Endothelial cell of umbilical vein (primary cell): ENCODE data around the gene POLRMT. TPM values are rescaled to one million over a fixed set of nuclear protein-coding genes. Genes with fewer than 3 reads are reported as not detected.

Source experiments
- BruUV-seq: library from RNA; stranded (reverse); fragments of 400-500 nt; replicated peaks from 2 replicates; lab custom pipeline; 2021; lab: Mats Ljungman, UMichigan
- CTCF ChIA-PET: fragments of 300-600, 350-600 bp; sonication (Branson Sonifier 250); formaldehyde crosslinking; loops from one replicate; lab custom pipeline; 2021; ENCODE audit warnings: antibody characterized with exemption, inconsistent platforms; lab: Charles Lee
- POLR2A ChIA-PET: fragments of 300-600, 350-600 bp; sonication (Branson Sonifier 250); formaldehyde crosslinking; loops from one replicate; lab custom pipeline; 2021; ENCODE audit warnings: antibody characterized with exemption, inconsistent platforms; lab: Charles Lee
- DNase-seq: peaks from one replicate; pipeline ENCODE4 v3.0.0-alpha.2; 2011; ENCODE audit warnings: low read depth, low spot score
- FAIRE-seq: peaks from 2 replicates; lab custom pipeline; 2011; peaks lifted over from hg19 to GRCh38; lab: Jason Lieb, UNC
- H2AFZ ChIP-seq: 2 replicates; pipeline ENCODE4 v1.6.0; 2012; ENCODE audit warnings: low read depth, low read length, control low read depth, inconsistent platforms
- H3K27ac ChIP-seq: 2 replicates; pipeline ENCODE4 v1.5.1; 2011; ENCODE audit warnings: low read depth, mild to moderate bottlenecking, control low read depth, low read length, moderate library complexity; ENCODE audit not compliant: insufficient read depth
- H3K27me3 ChIP-seq, 2 experiments: 2 replicates each; pipeline versions ENCODE4 v1.6.0 to v1.6.1; 2011; ENCODE audit warnings: low read length in 2 of 2, mixed read lengths in 1 of 2; ENCODE audit not compliant: control insufficient read depth in 2 of 2, insufficient read depth in 2 of 2
- H3K36me3 ChIP-seq, 2 experiments: 2 replicates in 1 of 2; 3 replicates in 1 of 2; pipeline ENCODE4 v1.5.1; 2011; ENCODE audit warnings: low read length in 2 of 2, mild to moderate bottlenecking in 1 of 2, moderate library complexity in 1 of 2; ENCODE audit not compliant: control insufficient read depth in 2 of 2, insufficient read depth in 2 of 2; ENCODE audit errors: extremely low read depth in 1 of 2
- H3K4me1 ChIP-seq: 3 replicates; pipeline ENCODE4 v1.5.1; 2011; ENCODE audit warnings: mild to moderate bottlenecking, low read length; ENCODE audit not compliant: control insufficient read depth, insufficient read depth; ENCODE audit errors: extremely low read depth
- H3K4me2 ChIP-seq: 2 replicates; pipeline ENCODE4 v1.6.1; 2011; ENCODE audit warnings: low read length, control low read depth, mixed read lengths; ENCODE audit not compliant: insufficient read depth
- H3K4me3 ChIP-seq, 3 experiments: fragments of 200-600 bp in 1 of 3; sonication (generic), shearing (Covaris generic) in 1 of 3; replicated peaks in 1 of 3; 2 replicates each; pipeline ENCODE4 v1.5.1; 2011 to 2016; ENCODE audit warnings: control low read depth in 3 of 3, low read length in 3 of 3, mild to moderate bottlenecking in 2 of 3, inconsistent platforms in 1 of 3, low read depth in 1 of 3, moderate library complexity in 1 of 3; ENCODE audit not compliant: insufficient read depth in 1 of 3
- H3K79me2 ChIP-seq: 2 replicates; pipeline ENCODE4 v1.6.0; 2012; ENCODE audit warnings: low read length, inconsistent platforms; ENCODE audit not compliant: control insufficient read depth, insufficient read depth
- H3K9ac ChIP-seq: replicated peaks from 2 replicates; pipeline ENCODE3; 2011; ENCODE audit warnings: low read length, control low read depth; ENCODE audit not compliant: insufficient read depth; ENCODE audit errors: extremely low read depth
- H3K9me1 ChIP-seq: replicated peaks from 3 replicates; pipeline ENCODE4 v1.6.0; 2011; ENCODE audit warnings: mild to moderate bottlenecking, low read length; ENCODE audit not compliant: control insufficient read depth, insufficient read depth; ENCODE audit errors: extremely low read depth
- H3K9me3 ChIP-seq: replicated peaks from 2 replicates; pipeline ENCODE4 v1.5.1; 2012; ENCODE audit warnings: low read length, inconsistent platforms; ENCODE audit not compliant: control insufficient read depth, insufficient read depth
- H4K20me1 ChIP-seq: replicated peaks from 2 replicates; pipeline ENCODE3; 2011; ENCODE audit warnings: mild to moderate bottlenecking, low read length; ENCODE audit not compliant: control insufficient read depth, insufficient read depth; ENCODE audit errors: extremely low read depth
- CTCF ChIP-seq, 2 donors: IDR thresholded peaks; 1 replicate in 1 of 2; 2 replicates in 1 of 2; pipeline ENCODE4 v1.5.1; 2011; ENCODE audit warnings: low read length in 2 of 2, mild to moderate bottlenecking in 2 of 2, moderate library complexity in 2 of 2, control low read depth in 1 of 2, inconsistent platforms in 1 of 2, low read depth in 1 of 2; ENCODE audit not compliant: insufficient read depth in 1 of 2; ENCODE audit errors: extremely low read depth in 1 of 2
- EZH2 ChIP-seq: IDR thresholded peaks from 2 replicates; pipeline ENCODE4 v1.6.1; 2012; ENCODE audit warnings: borderline replicate concordance, low read depth, mild to moderate bottlenecking, moderate library complexity, low read length, inconsistent platforms; ENCODE audit not compliant: severe bottlenecking
- FOS ChIP-seq: IDR thresholded peaks from 2 replicates; pipeline ENCODE4 v1.6.1; 2011; ENCODE audit warnings: mild to moderate bottlenecking, low read length, moderate library complexity, borderline replicate concordance; ENCODE audit not compliant: insufficient read depth
- GATA2 ChIP-seq: IDR thresholded peaks from 2 replicates; pipeline ENCODE4 v1.7.0; 2011; ENCODE audit warnings: low read depth, mild to moderate bottlenecking, moderate library complexity, mixed read lengths, low read length; ENCODE audit not compliant: insufficient read length, insufficient read depth
- JUN ChIP-seq: IDR thresholded peaks from 2 replicates; pipeline ENCODE4 v1.6.1; 2011; ENCODE audit warnings: borderline replicate concordance, low read depth; ENCODE audit not compliant: insufficient read length, insufficient read depth
- MAX ChIP-seq: IDR thresholded peaks from 2 replicates; pipeline ENCODE4 v1.6.1; 2011; ENCODE audit not compliant: insufficient read depth, insufficient read length
- MYC ChIP-seq: IDR thresholded peaks from one replicate; pipeline ENCODE4 v1.6.1; 2011; ENCODE audit warnings: mild to moderate bottlenecking, low read depth, low read length
- POLR2A ChIP-seq: IDR thresholded peaks from 2 replicates; pipeline ENCODE4 v1.6.1; 2012; ENCODE audit warnings: low read depth, mild to moderate bottlenecking, control low read depth, low read length
- POLR2AphosphoS5 ChIP-seq: IDR thresholded peaks from 2 replicates; pipeline ENCODE4 v1.6.1; 2012; ENCODE audit warnings: low read depth, mild to moderate bottlenecking, control low read depth, low read length, moderate library complexity; ENCODE audit not compliant: insufficient read depth
- dilution Hi-C: fragments of 300-500 bp; cut with MboI; formaldehyde crosslinking; loops from one replicate; pipeline ENCODE4 v1.15.0; 2019; ENCODE audit warnings: low sequenced_read_pairs; ENCODE audit not compliant: extremely low pct_ligation_motif_present
- intact Hi-C: fragments of 100-400 bp; cut with micrococcal nuclease; formaldehyde crosslinking; loops from one replicate; pipeline ENCODE4 v1.10.0; 2022
- polyA plus RNA-seq, 4 experiments: library from polyadenylated mRNA; depleted of rRNA in 3 of 4; stranded (reverse) in 3 of 4; unstranded in 1 of 4; fragments of >200 nt; gene quantifications; 2 replicates each; pipeline versions ENCODE4 v1.2.1 to v1.2.3, GENCODE V29; 2011 to 2012; ENCODE audit warnings: missing spikeins in 1 of 4
- total RNA-seq: library from RNA; stranded (reverse); gene quantifications from 2 replicates; pipeline ENCODE4 v1.2.3, GENCODE V29; 2021

The POLRMT gene
- total and polyA plus RNA-seq, 2 donors (not counting 3 experiments of a cell fraction or from before 2014, with no cell fraction given), result 38.9 to 50.6 TPM

GRCh38 chr19:658916-659839 lies 25.8 kb upstream of the POLRMT start:
- no peak overlapping the region for H3K4me2 ChIP-seq
- no TSS peak for BruUV-seq
- no peaks in the 10 kb centered on the region for H3K27me3 ChIP-seq
- FAIRE-seq, result no peak
- H3K36me3 ChIP-seq, result peaks cover 0 to 10% of the 10 kb centered on the region in 2 experiments
- peaks cover 85% of the 10 kb centered on the region for H3K79me2 ChIP-seq
- POLR2A ChIA-PET, result no interaction called here
- H2AFZ ChIP-seq, result no peak overlapping the region
- no peak overlapping the region for H3K27ac ChIP-seq
- H3K9ac ChIP-seq, result no peak overlapping the region
- CTCF ChIA-PET, result no interaction called here
- dilution Hi-C loops (no loop called here), intact Hi-C loops (no loop called here)
- TF ChIP-seq JUN (no peak), MYC (no peak), EZH2 (no peak), MAX (no peak), CTCF (IDR thresholded peaks at IDR 0.05; ENCODE audit: extremely low read depth in 1 of 2, insufficient read depth in 1 of 2, low read depth in 1 of 2, low read length in 2 of 2) (no peak), POLR2A (no peak), POLR2AphosphoS5 (no peak), GATA2 (no peak), FOS (no peak)
- H3K9me3 ChIP-seq, result no peaks in the 10 kb centered on the region
- DNase-seq, result no peak
- no peaks in the 10 kb centered on the region for H4K20me1 ChIP-seq
- H3K4me3 ChIP-seq, result no peak overlapping the region
- no peaks in the 10 kb centered on the region for H3K9me1 ChIP-seq
- peaks cover 19% of the 10 kb centered on the region for H3K4me1 ChIP-seq
